GM12891 (cell line): ENCODE results near the gene ERN1.

Experiments
- PAX5 ChIP-seq: IDR thresholded peaks from 2 replicates; pipeline ENCODE4 v1.6.1; 2011; ENCODE audit warnings: low read length, moderate library complexity, mild to moderate bottlenecking; ENCODE audit not compliant: insufficient read depth, severe bottlenecking
- POLR2A ChIP-seq: IDR thresholded peaks from 2 replicates; pipeline ENCODE4 v1.6.1; 2011; ENCODE audit warnings: low read depth, low read length, control low read depth
- POLR2AphosphoS5 ChIP-seq: IDR thresholded peaks from 2 replicates; pipeline ENCODE4 v1.6.1; 2011; ENCODE audit warnings: low read depth, low read length, control low read depth
- POU2F2 ChIP-seq: IDR thresholded peaks from 2 replicates; pipeline ENCODE4 v1.6.1; 2011; ENCODE audit warnings: low read depth, mild to moderate bottlenecking, control low read depth, low read length, moderate library complexity
- SPI1 ChIP-seq: IDR thresholded peaks from 2 replicates; pipeline ENCODE4 v1.6.1; 2011; ENCODE audit warnings: low read depth, low read length, control low read depth
- TAF1 ChIP-seq: IDR thresholded peaks from 2 replicates; pipeline ENCODE4 v1.6.1; 2011; ENCODE audit warnings: low read depth, low read length, control low read depth

DNA sequence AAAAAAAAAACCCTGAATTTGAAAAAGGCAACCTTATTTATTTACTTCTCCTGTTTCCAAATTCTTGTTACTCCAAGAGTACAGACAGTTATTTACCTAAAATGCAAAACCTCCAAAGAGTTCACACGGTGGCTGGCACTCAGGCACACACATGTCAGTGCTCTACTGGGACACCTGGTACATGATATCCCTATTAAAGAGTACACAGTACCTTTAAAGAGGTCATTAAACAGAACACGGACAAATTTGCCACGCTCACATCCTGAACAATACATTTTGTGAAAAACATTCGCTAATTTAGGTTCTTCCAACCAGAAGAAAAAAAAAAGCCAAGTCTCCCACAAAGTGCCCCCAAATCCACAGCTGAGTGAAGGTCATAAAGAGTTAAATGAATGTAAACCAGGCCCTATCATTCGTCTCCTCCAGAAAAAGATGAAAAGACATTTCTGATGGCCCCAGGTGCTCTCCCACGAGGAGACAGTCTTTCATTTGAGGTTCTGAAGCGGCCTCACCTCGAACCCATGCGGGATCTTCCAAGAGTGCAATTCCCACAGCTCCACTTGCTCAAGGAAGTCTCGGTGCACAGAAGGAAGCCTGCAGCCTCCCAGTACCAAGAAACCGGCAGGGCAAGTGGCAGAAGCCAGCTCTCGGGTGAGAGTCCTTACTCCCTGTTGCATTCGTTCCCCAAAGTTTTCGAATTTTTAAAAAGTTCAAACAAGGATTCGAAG is 993 bp downstream of the ERN1 start:
- TF ChIP-seq POLR2AphosphoS5 (no peak), SPI1 (no peak), POLR2A (no peak), TAF1 (no peak), POU2F2 (no peak), PAX5 (no peak)
